Retinal pigment epithelial cell (primary cell): ENCODE measurements around the gene RETREG2.

Experiments
- DNase-seq: peaks from one replicate; pipeline ENCODE4 v3.0.0-alpha.2; 2010; ENCODE audit warnings: low read depth
- H3K4me3 ChIP-seq: 2 replicates; pipeline ENCODE4 v1.5.1; 2011; ENCODE audit warnings: mild to moderate bottlenecking, low read length, control low read depth, moderate library complexity
- TF ChIP-seq, protein P1 (sequence below): conservative IDR thresholded peaks from 2 replicates; pipeline ENCODE4 v1.5.1; 2011; ENCODE audit warnings: low read depth, low read length, control low read depth, inconsistent platforms

The RETREG2 gene

GRCh38 chr2:219140722-219141121 lies 37.4 kb upstream of the RETREG2 start:
- TF ChIP-seq, protein P1, sequence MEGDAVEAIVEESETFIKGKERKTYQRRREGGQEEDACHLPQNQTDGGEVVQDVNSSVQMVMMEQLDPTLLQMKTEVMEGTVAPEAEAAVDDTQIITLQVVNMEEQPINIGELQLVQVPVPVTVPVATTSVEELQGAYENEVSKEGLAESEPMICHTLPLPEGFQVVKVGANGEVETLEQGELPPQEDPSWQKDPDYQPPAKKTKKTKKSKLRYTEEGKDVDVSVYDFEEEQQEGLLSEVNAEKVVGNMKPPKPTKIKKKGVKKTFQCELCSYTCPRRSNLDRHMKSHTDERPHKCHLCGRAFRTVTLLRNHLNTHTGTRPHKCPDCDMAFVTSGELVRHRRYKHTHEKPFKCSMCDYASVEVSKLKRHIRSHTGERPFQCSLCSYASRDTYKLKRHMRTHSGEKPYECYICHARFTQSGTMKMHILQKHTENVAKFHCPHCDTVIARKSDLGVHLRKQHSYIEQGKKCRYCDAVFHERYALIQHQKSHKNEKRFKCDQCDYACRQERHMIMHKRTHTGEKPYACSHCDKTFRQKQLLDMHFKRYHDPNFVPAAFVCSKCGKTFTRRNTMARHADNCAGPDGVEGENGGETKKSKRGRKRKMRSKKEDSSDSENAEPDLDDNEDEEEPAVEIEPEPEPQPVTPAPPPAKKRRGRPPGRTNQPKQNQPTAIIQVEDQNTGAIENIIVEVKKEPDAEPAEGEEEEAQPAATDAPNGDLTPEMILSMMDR: no peak
- no peak for DNase-seq
- no peak overlapping the region for H3K4me3 ChIP-seq

DNA sequence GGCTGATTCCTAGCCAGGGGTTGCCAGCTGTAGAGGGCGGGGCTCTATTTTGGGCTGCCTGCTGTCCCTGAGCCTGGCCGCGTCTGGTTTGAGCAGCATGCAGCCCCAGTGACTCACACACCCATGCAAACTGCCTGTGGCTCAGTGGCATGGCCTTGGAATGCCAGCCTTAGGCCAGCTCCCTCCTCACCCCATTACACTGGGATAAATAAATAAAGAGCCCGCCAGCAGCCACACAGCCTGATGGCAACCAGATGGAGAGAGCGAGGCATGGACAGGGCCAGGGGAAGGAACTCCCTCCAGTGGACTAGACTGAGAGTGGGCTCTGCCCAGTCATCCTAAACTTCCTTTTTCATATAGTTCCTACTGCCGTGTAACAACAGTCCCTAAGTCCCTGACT lies 35.7 kb upstream of the RETREG2 start:
- no peak overlapping the region for H3K4me3 ChIP-seq
- DNase-seq: no peak
- TF ChIP-seq, protein P1: no peak

- no peak for DNase-seq
- TF ChIP-seq, protein P1: no peak
- H3K4me3 ChIP-seq: no peak overlapping the region
Observed at GRCh38 chr2:219149667-219150066, 28.4 kb upstream of the RETREG2 start.

DNA sequence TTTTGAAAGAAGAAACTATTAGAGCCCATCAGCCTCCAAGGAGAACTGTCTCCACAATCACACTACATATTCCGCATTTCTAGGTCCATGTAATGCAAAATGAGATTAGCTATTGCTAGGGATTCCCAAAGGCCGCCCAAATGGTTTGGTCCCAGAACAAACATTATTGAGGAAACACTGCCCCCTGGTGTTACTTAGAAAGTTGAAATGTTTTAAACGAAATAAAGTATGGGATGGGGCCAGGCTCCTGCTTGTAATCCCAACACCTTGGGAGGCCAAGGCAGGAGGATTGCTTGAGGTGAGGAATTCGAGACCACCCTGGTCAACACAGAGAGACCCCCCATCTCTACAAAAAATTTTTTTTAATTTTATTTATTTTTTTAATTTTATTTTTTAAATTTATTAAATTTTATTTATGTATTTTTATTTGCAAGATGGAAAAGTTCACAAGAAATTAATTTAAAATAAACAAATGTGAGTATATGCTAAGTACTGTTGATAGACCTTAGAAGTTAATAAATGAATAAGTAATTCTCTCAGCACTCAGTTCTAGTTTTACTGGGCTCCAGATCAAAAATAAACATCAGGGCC lies 22.9 kb upstream of the RETREG2 start:
- TF ChIP-seq, protein P1: peak; percentile 46
- H3K4me3 ChIP-seq: no peak overlapping the region
- DNase-seq: no peak

GRCh38 chr2:219157396-219157795 lies 20.7 kb upstream of the RETREG2 start:
- DNase-seq: no peak
- H3K4me3 ChIP-seq: no peak overlapping the region
- TF ChIP-seq, protein P1: no peak

DNA sequence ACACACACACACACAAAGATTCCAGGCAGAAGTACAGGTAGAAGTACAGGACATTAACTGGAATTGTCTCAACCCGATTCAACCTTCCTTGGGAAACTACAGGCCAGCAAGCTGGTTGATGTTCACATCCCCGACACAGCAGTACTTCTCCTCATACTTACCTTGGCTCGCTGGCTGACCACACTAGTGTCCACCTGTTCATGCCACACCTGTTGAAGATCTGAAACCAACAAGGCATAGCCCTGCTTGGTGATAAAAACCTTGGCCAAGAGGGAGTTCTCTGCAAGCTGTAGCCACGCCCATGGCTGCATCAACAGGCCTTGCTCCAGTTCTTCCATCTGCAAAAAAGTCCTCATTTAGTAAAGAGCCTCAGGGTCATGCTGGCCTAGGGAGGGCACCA lies 20.1 kb upstream of the RETREG2 start:
- no peak overlapping the region for H3K4me3 ChIP-seq
- TF ChIP-seq, protein P1: no peak
- DNase-seq: no peak

DNA sequence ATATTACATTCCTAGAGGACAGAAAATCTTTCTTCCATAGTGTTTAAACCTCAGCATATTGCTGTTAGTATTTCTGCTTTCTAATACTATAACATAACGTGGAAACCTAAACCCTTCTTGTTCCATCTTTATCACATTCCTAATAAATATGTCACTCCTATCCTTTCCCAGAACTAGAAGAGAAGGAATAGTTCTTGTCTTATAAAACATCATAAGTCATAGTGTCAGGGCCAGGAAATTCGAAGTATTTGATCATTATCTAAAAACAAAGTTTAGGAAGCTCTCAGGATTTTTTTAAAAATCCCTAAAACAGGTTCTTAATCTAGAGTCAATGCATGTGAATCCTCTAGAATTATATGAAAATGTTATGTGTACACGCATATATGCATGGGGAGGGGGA lies 19.5 kb upstream of the RETREG2 start:
- no peak for DNase-seq
- TF ChIP-seq, protein P1: no peak
- H3K4me3 ChIP-seq: no peak overlapping the region
